GM12878 (cell line): Measurements from ENCODE around the gene PIEZO2. TPM values are rescaled to one million over a fixed set of nuclear protein-coding genes. Genes with fewer than 3 reads are reported as not detected.

Experiments used
- ATAC-seq: fragments of 200-7000 bp; cut with Tn5 transposase; 3 replicates; pipeline ENCODE4 v1.9.1; 2020; ENCODE audit warnings: mild to moderate bottlenecking, moderate library complexity
- BruUV-seq: library from RNA; stranded (reverse); fragments of 400-500 nt; replicated peaks from 2 replicates; lab custom pipeline; 2021; lab: Mats Ljungman, UMichigan
- CTCF ChIA-PET: fragments of 300-600 bp; sonication (Branson Sonifier 250); formaldehyde crosslinking; extraction: SDS; loops from one replicate; lab custom pipeline; 2021; ENCODE audit warnings: inconsistent platforms; lab: Yijun Ruan, JAX
- POLR2A ChIA-PET: fragments of 350-600 bp; formaldehyde crosslinking; extraction: SDS; loops from one replicate; lab custom pipeline; 2021; ENCODE audit warnings: inconsistent platforms; lab: Charles Lee
- RAD21 ChIA-PET: fragments of 300-600 bp; sonication (Branson Sonifier 250); formaldehyde crosslinking; loops from one replicate; lab custom pipeline; 2023; ENCODE audit warnings: antibody characterized with exemption; ENCODE audit not compliant: unreplicated experiment; lab: Charles Lee
- SMC1A ChIA-PET: fragments of 300-600 bp; sonication (Branson Sonifier 250); formaldehyde crosslinking; loops from one replicate; lab custom pipeline; 2023; ENCODE audit not compliant: unreplicated experiment, uncharacterized antibody; lab: Charles Lee
- DNase-seq: peaks from one replicate; pipeline ENCODE4 v3.0.0-alpha.2; 2011; ENCODE audit warnings: low read depth, low spot score
- FAIRE-seq: peaks from 3 replicates; lab custom pipeline; 2011; peaks lifted over from hg19 to GRCh38; lab: Jason Lieb, UNC
- H2AFZ ChIP-seq: 2 replicates; pipeline ENCODE4 v1.6.0; 2011; ENCODE audit warnings: low read depth, low read length, control low read depth; ENCODE audit not compliant: control insufficient read depth
- H3K27ac ChIP-seq: 2 replicates; pipeline ENCODE4 v1.5.1; 2011; ENCODE audit warnings: control low read depth; ENCODE audit not compliant: control insufficient read depth, insufficient read depth
- H3K27me3 ChIP-seq, 2 experiments: replicated peaks in 1 of 2; 2 replicates each; pipeline versions ENCODE4 v1.6.0 to v1.6.1; 2011; ENCODE audit warnings: low read length in 1 of 2; ENCODE audit not compliant: control insufficient read depth in 2 of 2, insufficient read depth in 2 of 2
- H3K36me3 ChIP-seq, 2 experiments: 2 replicates each; pipeline ENCODE4 v1.5.1; 2011; ENCODE audit warnings: low read length in 1 of 2; ENCODE audit not compliant: control insufficient read depth in 2 of 2, insufficient read depth in 2 of 2
- H3K4me1 ChIP-seq: 2 replicates; pipeline ENCODE4 v1.6.1; 2011; ENCODE audit warnings: mild to moderate bottlenecking, low read length, moderate library complexity, mixed read lengths; ENCODE audit not compliant: control insufficient read depth, insufficient read depth
- H3K4me2 ChIP-seq: 2 replicates; pipeline ENCODE4 v1.6.0; 2011; ENCODE audit warnings: control low read depth; ENCODE audit not compliant: control insufficient read depth, insufficient read depth
- H3K4me3 ChIP-seq: fragments of 200-600 bp; sonication (generic); 2 replicates; pipeline ENCODE4 v1.5.1; 2016
- H3K79me2 ChIP-seq: 2 replicates; pipeline ENCODE4 v1.6.0; 2011; ENCODE audit warnings: low read length; ENCODE audit not compliant: control insufficient read depth, insufficient read depth
- H3K9ac ChIP-seq: 2 replicates; pipeline ENCODE4 v1.8.0; 2011; ENCODE audit warnings: low read length, control low read depth, mixed read lengths; ENCODE audit not compliant: control insufficient read depth, insufficient read depth
- H3K9me3 ChIP-seq: replicated peaks from 3 replicates; pipeline ENCODE4 v1.5.1; 2011; ENCODE audit warnings: mild to moderate bottlenecking, low read length; ENCODE audit not compliant: control insufficient read depth, insufficient read depth
- H4K20me1 ChIP-seq: 2 replicates; pipeline ENCODE4 v1.6.0; 2011; ENCODE audit not compliant: control insufficient read depth, insufficient read depth
- BRCA1 ChIP-seq: IDR thresholded peaks from 2 replicates; pipeline ENCODE4 v1.6.1; 2011; ENCODE audit warnings: low read depth, low read length, improper control_type of control experiment
- FOS ChIP-seq: IDR thresholded peaks from 3 replicates; pipeline ENCODE4 v1.6.1; 2011; ENCODE audit warnings: borderline replicate concordance; ENCODE audit not compliant: insufficient read length; ENCODE audit errors: extremely low read depth
- MEF2B ChIP-seq: fragments of 450-650 bp; IDR thresholded peaks from 2 replicates; pipeline ENCODE4 v1.6.1; 2018; ENCODE audit warnings: mild to moderate bottlenecking, moderate library complexity; ENCODE audit not compliant: partially characterized antibody, poor library complexity, severe bottlenecking
- RCOR1 ChIP-seq: conservative IDR thresholded peaks from 2 replicates; pipeline ENCODE4 v1.6.1; 2012; ENCODE audit warnings: low read depth, low read length, improper control_type of control experiment
- RUNX3 ChIP-seq: IDR thresholded peaks from 2 replicates; pipeline ENCODE4 v1.6.1; 2012; ENCODE audit warnings: low read length, inconsistent platforms
- SMARCA5 ChIP-seq: fragments of 450-650 bp; IDR thresholded peaks from 2 replicates; pipeline ENCODE4 v1.6.1; 2017; ENCODE audit warnings: mild to moderate bottlenecking
- USF2 ChIP-seq: IDR thresholded peaks from 2 replicates; pipeline ENCODE4 v1.6.1; 2011; ENCODE audit warnings: low read depth, low read length, improper control_type of control experiment, borderline replicate concordance
- YY1 ChIP-seq: IDR thresholded peaks from 2 replicates; pipeline ENCODE4 v1.6.1; 2011; ENCODE audit warnings: low read depth, mild to moderate bottlenecking, low read length
- WGBS: methylation state at CpG from one replicate; pipeline ENCODE4 v1.1.6; 2016; ENCODE audit warnings: low lambda C conversion rate; ENCODE audit not compliant: insufficient replicate concordance, insufficient coverage; ENCODE audit errors: missing lambda C conversion rate; 5-methylcytosine and 5-hydroxymethylcytosine counted together
- in situ Hi-C: fragments of 300-500 bp; cut with MboI; formaldehyde crosslinking; loops from 9 replicates; pipeline ENCODE4 v1.14.3; 2018; ENCODE audit warnings: mixed read lengths
- intact Hi-C: fragments of 100-400 bp; cut with micrococcal nuclease; formaldehyde crosslinking; loops from one replicate; pipeline ENCODE4 v1.14.2; 2022; ENCODE audit not compliant: unreplicated experiment
- polyA plus RNA-seq, 11 experiments: library from polyadenylated mRNA; depleted of rRNA in 4 of 11; unstranded in 6 of 11; stranded (reverse) in 5 of 11; fragments of >200 nt; fragmentation: Nextera tagmentation in 4 of 11; fragmentation: Illumina TruSeq in 1 of 11; extraction: Ambion mirVana in 4 of 11; extraction: Trizol in 1 of 11; gene quantifications; 1 replicate in 1 of 11; 2 replicates in 10 of 11; pipeline versions ENCODE4 v1.2.1 to v1.2.3, GENCODE V29; 2011 to 2016; ENCODE audit warnings: inconsistent platforms in 2 of 11, missing spikeins in 2 of 11, low read depth in 1 of 11
- total RNA-seq, 4 experiments: library from RNA; depleted of rRNA in 3 of 4; stranded (reverse); fragments of >200 nt in 3 of 4; fragmentation: Illumina TruSeq in 1 of 4; extraction: Trizol in 1 of 4; gene quantifications; 2 replicates each; pipeline versions ENCODE4 v1.2.1 to v1.2.3, GENCODE V29; 2013 to 2021
- TF ChIP-seq, protein P1 (sequence below): IDR thresholded peaks from 2 replicates; pipeline ENCODE4 v1.6.1; 2011; ENCODE audit warnings: borderline replicate concordance, low read depth, mild to moderate bottlenecking, moderate library complexity, mixed read lengths, low read length; ENCODE audit not compliant: insufficient read depth; ENCODE audit errors: extremely low read length
- TF ChIP-seq, protein P2 (sequence below): fragments of 150-350 bp; IDR thresholded peaks from 2 replicates; pipeline ENCODE4 v1.6.1; 2016; ENCODE audit warnings: low read depth, low read length
- TF ChIP-seq, protein P3 (sequence below): IDR thresholded peaks from 2 replicates; pipeline ENCODE4 v1.6.1; 2011; ENCODE audit warnings: mild to moderate bottlenecking, low read depth, low read length, moderate library complexity; ENCODE audit not compliant: insufficient replicate concordance
- TF ChIP-seq, protein P4 (sequence below): fragments of 450-650 bp; formaldehyde crosslinking; IDR thresholded peaks from 2 replicates; pipeline ENCODE4 v1.4.0; 2020; ENCODE audit warnings: mild to moderate bottlenecking, moderate library complexity

PIEZO2 gene
- total and polyA plus RNA-seq, 10 of the 15 experiments (the other 5 are each of a cell fraction or from before 2014, with no cell fraction given) = 6.7 to 42.3 (median 27.4) TPM

GRCh38 chr18:11009147-11009546 is 140.2 kb downstream of the PIEZO2 start:
- WGBS = 85% methylated on average over 6 of the region's 6 CpGs
- ChIA-PET CTCF (no interaction called here), SMC1A (interaction anchor here (0.5 to 5.6 kb wide), 6 partner anchors 10 to 1855 kb away, joined by 3 to 42 read pairs (median 4); no protein-coding TSS in a partner anchor), POLR2A (interaction anchor here (1.0 to 1.3 kb wide), 2 partner anchors 8 to 44 kb away, joined by 3 read pairs; no protein-coding TSS in a partner anchor), RAD21 (interaction anchor here (1.6 to 1.7 kb wide), 2 partner anchors 20 to 137 kb away, joined by 3 to 4 read pairs; no protein-coding TSS in a partner anchor)
- in situ Hi-C loops = no loop called here
- H3K27me3 ChIP-seq = no peaks in the 10 kb centered on the region
- peaks cover 38% of the 10 kb centered on the region for H3K79me2 ChIP-seq
- no peaks in the 10 kb centered on the region for H4K20me1 ChIP-seq
- no peak overlapping the region for H3K27ac ChIP-seq
- ATAC-seq (no peak), FAIRE-seq (no peak), DNase-seq (no peak)
- intact Hi-C loops = loop anchor here (5.0 kb wide), 1 partner anchor 33 kb away; no protein-coding TSS in a partner anchor
- peaks cover 6% of the 10 kb centered on the region; the same call in 2 of the 3 replicates for H3K9me3 ChIP-seq
- H3K36me3 ChIP-seq = no peaks in the 10 kb centered on the region
- no TSS peak for BruUV-seq
- no peak overlapping the region for H3K9ac ChIP-seq
- no peak overlapping the region for H2AFZ ChIP-seq
- H3K4me1 ChIP-seq = peaks cover 19% of the 10 kb centered on the region
- H3K4me3 ChIP-seq = no peak overlapping the region
- no peak overlapping the region for H3K4me2 ChIP-seq
- no peak for TF ChIP-seq USF2
- TF ChIP-seq, protein P1, sequence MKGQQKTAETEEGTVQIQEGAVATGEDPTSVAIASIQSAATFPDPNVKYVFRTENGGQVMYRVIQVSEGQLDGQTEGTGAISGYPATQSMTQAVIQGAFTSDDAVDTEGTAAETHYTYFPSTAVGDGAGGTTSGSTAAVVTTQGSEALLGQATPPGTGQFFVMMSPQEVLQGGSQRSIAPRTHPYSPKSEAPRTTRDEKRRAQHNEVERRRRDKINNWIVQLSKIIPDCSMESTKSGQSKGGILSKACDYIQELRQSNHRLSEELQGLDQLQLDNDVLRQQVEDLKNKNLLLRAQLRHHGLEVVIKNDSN = no peak
- TF ChIP-seq BRCA1 = no peak
- TF ChIP-seq, protein P2, sequence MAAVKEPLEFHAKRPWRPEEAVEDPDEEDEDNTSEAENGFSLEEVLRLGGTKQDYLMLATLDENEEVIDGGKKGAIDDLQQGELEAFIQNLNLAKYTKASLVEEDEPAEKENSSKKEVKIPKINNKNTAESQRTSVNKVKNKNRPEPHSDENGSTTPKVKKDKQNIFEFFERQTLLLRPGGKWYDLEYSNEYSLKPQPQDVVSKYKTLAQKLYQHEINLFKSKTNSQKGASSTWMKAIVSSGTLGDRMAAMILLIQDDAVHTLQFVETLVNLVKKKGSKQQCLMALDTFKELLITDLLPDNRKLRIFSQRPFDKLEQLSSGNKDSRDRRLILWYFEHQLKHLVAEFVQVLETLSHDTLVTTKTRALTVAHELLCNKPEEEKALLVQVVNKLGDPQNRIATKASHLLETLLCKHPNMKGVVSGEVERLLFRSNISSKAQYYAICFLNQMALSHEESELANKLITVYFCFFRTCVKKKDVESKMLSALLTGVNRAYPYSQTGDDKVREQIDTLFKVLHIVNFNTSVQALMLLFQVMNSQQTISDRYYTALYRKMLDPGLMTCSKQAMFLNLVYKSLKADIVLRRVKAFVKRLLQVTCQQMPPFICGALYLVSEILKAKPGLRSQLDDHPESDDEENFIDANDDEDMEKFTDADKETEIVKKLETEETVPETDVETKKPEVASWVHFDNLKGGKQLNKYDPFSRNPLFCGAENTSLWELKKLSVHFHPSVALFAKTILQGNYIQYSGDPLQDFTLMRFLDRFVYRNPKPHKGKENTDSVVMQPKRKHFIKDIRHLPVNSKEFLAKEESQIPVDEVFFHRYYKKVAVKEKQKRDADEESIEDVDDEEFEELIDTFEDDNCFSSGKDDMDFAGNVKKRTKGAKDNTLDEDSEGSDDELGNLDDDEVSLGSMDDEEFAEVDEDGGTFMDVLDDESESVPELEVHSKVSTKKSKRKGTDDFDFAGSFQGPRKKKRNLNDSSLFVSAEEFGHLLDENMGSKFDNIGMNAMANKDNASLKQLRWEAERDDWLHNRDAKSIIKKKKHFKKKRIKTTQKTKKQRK = no peak
- TF ChIP-seq, protein P3, sequence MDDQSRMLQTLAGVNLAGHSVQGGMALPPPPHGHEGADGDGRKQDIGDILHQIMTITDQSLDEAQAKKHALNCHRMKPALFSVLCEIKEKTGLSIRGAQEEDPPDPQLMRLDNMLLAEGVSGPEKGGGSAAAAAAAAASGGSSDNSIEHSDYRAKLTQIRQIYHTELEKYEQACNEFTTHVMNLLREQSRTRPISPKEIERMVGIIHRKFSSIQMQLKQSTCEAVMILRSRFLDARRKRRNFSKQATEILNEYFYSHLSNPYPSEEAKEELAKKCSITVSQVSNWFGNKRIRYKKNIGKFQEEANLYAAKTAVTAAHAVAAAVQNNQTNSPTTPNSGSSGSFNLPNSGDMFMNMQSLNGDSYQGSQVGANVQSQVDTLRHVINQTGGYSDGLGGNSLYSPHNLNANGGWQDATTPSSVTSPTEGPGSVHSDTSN = no peak
- no peak for TF ChIP-seq RCOR1
- no peak for TF ChIP-seq FOS
- no peak for TF ChIP-seq SMARCA5
- TF ChIP-seq RUNX3 = no peak
- TF ChIP-seq, protein P4, sequence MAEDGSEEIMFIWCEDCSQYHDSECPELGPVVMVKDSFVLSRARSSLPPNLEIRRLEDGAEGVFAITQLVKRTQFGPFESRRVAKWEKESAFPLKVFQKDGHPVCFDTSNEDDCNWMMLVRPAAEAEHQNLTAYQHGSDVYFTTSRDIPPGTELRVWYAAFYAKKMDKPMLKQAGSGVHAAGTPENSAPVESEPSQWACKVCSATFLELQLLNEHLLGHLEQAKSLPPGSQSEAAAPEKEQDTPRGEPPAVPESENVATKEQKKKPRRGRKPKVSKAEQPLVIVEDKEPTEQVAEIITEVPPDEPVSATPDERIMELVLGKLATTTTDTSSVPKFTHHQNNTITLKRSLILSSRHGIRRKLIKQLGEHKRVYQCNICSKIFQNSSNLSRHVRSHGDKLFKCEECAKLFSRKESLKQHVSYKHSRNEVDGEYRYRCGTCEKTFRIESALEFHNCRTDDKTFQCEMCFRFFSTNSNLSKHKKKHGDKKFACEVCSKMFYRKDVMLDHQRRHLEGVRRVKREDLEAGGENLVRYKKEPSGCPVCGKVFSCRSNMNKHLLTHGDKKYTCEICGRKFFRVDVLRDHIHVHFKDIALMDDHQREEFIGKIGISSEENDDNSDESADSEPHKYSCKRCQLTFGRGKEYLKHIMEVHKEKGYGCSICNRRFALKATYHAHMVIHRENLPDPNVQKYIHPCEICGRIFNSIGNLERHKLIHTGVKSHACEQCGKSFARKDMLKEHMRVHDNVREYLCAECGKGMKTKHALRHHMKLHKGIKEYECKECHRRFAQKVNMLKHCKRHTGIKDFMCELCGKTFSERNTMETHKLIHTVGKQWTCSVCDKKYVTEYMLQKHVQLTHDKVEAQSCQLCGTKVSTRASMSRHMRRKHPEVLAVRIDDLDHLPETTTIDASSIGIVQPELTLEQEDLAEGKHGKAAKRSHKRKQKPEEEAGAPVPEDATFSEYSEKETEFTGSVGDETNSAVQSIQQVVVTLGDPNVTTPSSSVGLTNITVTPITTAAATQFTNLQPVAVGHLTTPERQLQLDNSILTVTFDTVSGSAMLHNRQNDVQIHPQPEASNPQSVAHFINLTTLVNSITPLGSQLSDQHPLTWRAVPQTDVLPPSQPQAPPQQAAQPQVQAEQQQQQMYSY (CRISPR knock-in tag) = no peak
- no peak for TF ChIP-seq YY1
- no peak for TF ChIP-seq MEF2B
